ENCODE measurements around the gene FGF21.

- no peak for TF ChIP-seq CREM (IDR thresholded peaks at IDR 0.05; ENCODE audit: low read depth)
- TF ChIP-seq TARDBP (IDR thresholded peaks at IDR 0.05; ENCODE audit: borderline replicate concordance) = no peak
- no peak for TF ChIP-seq KDM1A (IDR thresholded peaks at IDR 0.05; ENCODE audit: borderline replicate concordance)
These were observed 38.6 kb upstream of the FGF21 start for GRCh38 chr19:48716562-48717291.

All from GM12878 (cell line).